HepG2 (cell line): Measurements from ENCODE around the gene TAPBP. TPM values are rescaled to one million over a fixed set of nuclear protein-coding genes. Genes with fewer than 3 reads are reported as not detected.

Experiments used
- CENPT ChIP-seq: sonication (generic); formaldehyde crosslinking; IDR thresholded peaks from 2 replicates; pipeline ENCODE4 v1.8.0; 2022; ENCODE audit warnings: low read depth, mild to moderate bottlenecking, moderate library complexity, missing genetic modification reagents
- EEA1 ChIP-seq: sonication (generic); formaldehyde crosslinking; IDR thresholded peaks from 2 replicates; pipeline ENCODE4 v1.5.1; 2020; ENCODE audit warnings: mild to moderate bottlenecking, missing genetic modification reagents, borderline replicate concordance
- ESRRA ChIP-seq: sonication (generic); formaldehyde crosslinking; IDR thresholded peaks from 2 replicates; pipeline ENCODE4 v1.5.1; 2020; ENCODE audit warnings: mild to moderate bottlenecking, low read depth, missing genetic modification reagents
- GPN1 ChIP-seq: sonication (generic); formaldehyde crosslinking; IDR thresholded peaks from 2 replicates; pipeline ENCODE4 v1.5.1; 2020; ENCODE audit warnings: missing genetic modification reagents, borderline replicate concordance
- IKZF4 ChIP-seq: sonication (generic); formaldehyde crosslinking; IDR thresholded peaks from 2 replicates; pipeline ENCODE4 v1.5.1; 2020; ENCODE audit warnings: borderline replicate concordance, mild to moderate bottlenecking, low read depth, missing genetic modification reagents; ENCODE audit errors: not compliant biosample characterization
- NR2F6 ChIP-seq, 2 experiments: IDR thresholded peaks; 2 replicates each; pipeline ENCODE4 v1.6.1; 2016; ENCODE audit warnings: antibody characterized with exemption in 1 of 2, mild to moderate bottlenecking in 1 of 2
- PHF20 ChIP-seq: sonication (generic); formaldehyde crosslinking; IDR thresholded peaks from 2 replicates; pipeline ENCODE4 v1.5.0; 2020; ENCODE audit warnings: mild to moderate bottlenecking, missing genetic modification reagents
- RBFOX2 ChIP-seq: fragments of 200-400 bp; formaldehyde crosslinking; IDR thresholded peaks from 2 replicates; pipeline ENCODE4 v1.6.1; 2017; ENCODE audit warnings: low read depth, mild to moderate bottlenecking, low read length
- TGIF2 ChIP-seq: IDR thresholded peaks from 2 replicates; pipeline ENCODE4 v1.6.1; 2016; ENCODE audit warnings: control low read depth, missing compliant biosample characterization
- TOE1 ChIP-seq: sonication (generic); formaldehyde crosslinking; IDR thresholded peaks from 2 replicates; pipeline ENCODE4 v1.4.0; 2020; ENCODE audit warnings: mild to moderate bottlenecking, missing genetic modification reagents
- ZBTB1 ChIP-seq: sonication (generic); formaldehyde crosslinking; IDR thresholded peaks from 2 replicates; pipeline ENCODE4 v1.4.0; 2020; ENCODE audit warnings: missing genetic modification reagents, borderline replicate concordance
- ZIK1 ChIP-seq: sonication (generic); formaldehyde crosslinking; IDR thresholded peaks from 2 replicates; pipeline ENCODE4 v1.5.0; 2020; ENCODE audit warnings: mild to moderate bottlenecking, low read depth, missing genetic modification reagents, borderline replicate concordance
- ZMYM3 ChIP-seq: sonication (generic); formaldehyde crosslinking; IDR thresholded peaks from 2 replicates; pipeline ENCODE4 v1.5.1; 2020; ENCODE audit warnings: mild to moderate bottlenecking, missing genetic modification reagents
- ZNF225 ChIP-seq: sonication (generic); formaldehyde crosslinking; IDR thresholded peaks from 2 replicates; pipeline ENCODE4 v1.4.0; 2020; ENCODE audit warnings: mild to moderate bottlenecking, missing genetic modification reagents
- ZNF260 ChIP-seq: sonication (generic); formaldehyde crosslinking; IDR thresholded peaks from 2 replicates; pipeline ENCODE4 v1.4.0; 2020; ENCODE audit warnings: missing genetic modification reagents, low read depth, mild to moderate bottlenecking, borderline replicate concordance
- ZNF3 ChIP-seq: IDR thresholded peaks from 2 replicates; pipeline ENCODE4 v1.7.0; 2017; ENCODE audit warnings: inconsistent platforms
- ZNF431 ChIP-seq: sonication (generic); formaldehyde crosslinking; IDR thresholded peaks from 2 replicates; pipeline ENCODE4 v1.9.0; 2022; ENCODE audit warnings: missing genetic modification reagents, low read depth, mild to moderate bottlenecking, borderline replicate concordance
- ZNF605 ChIP-seq: sonication (generic); formaldehyde crosslinking; IDR thresholded peaks from 2 replicates; pipeline ENCODE4 v1.8.0; 2022; ENCODE audit warnings: mild to moderate bottlenecking, missing genetic modification reagents
- ZNF644 ChIP-seq: IDR thresholded peaks from 2 replicates; pipeline ENCODE4 v1.6.1; 2016; ENCODE audit warnings: low read depth
- polyA plus RNA-seq, 8 experiments: library from polyadenylated mRNA; depleted of rRNA in 3 of 8; stranded (reverse) in 7 of 8; unstranded in 1 of 8; fragments of >200 nt; fragmentation: Illumina TruSeq in 4 of 8; extraction: Trizol in 4 of 8; gene quantifications; 2 replicates each; pipeline versions ENCODE4 v1.2.1 to v1.2.3, GENCODE V29; 2011 to 2016; ENCODE audit warnings: low read depth in 4 of 8, missing spikeins in 1 of 8, mixed read lengths in 1 of 8; ENCODE audit not compliant: insufficient read depth in 1 of 8
- total RNA-seq, 5 experiments: library from RNA; depleted of rRNA; stranded (reverse); fragments of >200 nt; fragmentation: Illumina TruSeq; extraction: Trizol; gene quantifications; 2 replicates each; pipeline ENCODE4 v1.2.3, GENCODE V29; 2016; ENCODE audit warnings: low read depth in 1 of 5
- TF ChIP-seq, protein P1 (sequence below): IDR thresholded peaks from 2 replicates; pipeline ENCODE4 v1.6.1; 2016
- TF ChIP-seq, protein P2 (sequence below): sonication (generic); formaldehyde crosslinking; IDR thresholded peaks from 2 replicates; pipeline ENCODE4 v1.9.0; 2022; ENCODE audit warnings: low read depth, missing genetic modification reagents
- TF ChIP-seq, protein P3 (sequence below): IDR thresholded peaks from 2 replicates; pipeline ENCODE4 v1.6.1; 2016; ENCODE audit warnings: mild to moderate bottlenecking, missing biosample characterization, missing genetic modification reagents
- TF ChIP-seq, protein P4 (sequence below): sonication (generic); formaldehyde crosslinking; IDR thresholded peaks from 2 replicates; pipeline ENCODE4 v1.4.0; 2020; ENCODE audit warnings: mild to moderate bottlenecking, missing genetic modification reagents
- TF ChIP-seq, protein P5 (sequence below): sonication (generic); formaldehyde crosslinking; conservative IDR thresholded peaks from 2 replicates; pipeline ENCODE4 v1.8.1; 2023; ENCODE audit warnings: missing genetic modification reagents

TAPBP gene
- total and polyA plus RNA-seq, 2 of the 13 experiments (the other 11 are each of a cell fraction or from before 2014, with no cell fraction given), result 27.4 to 32.3 TPM

DNA sequence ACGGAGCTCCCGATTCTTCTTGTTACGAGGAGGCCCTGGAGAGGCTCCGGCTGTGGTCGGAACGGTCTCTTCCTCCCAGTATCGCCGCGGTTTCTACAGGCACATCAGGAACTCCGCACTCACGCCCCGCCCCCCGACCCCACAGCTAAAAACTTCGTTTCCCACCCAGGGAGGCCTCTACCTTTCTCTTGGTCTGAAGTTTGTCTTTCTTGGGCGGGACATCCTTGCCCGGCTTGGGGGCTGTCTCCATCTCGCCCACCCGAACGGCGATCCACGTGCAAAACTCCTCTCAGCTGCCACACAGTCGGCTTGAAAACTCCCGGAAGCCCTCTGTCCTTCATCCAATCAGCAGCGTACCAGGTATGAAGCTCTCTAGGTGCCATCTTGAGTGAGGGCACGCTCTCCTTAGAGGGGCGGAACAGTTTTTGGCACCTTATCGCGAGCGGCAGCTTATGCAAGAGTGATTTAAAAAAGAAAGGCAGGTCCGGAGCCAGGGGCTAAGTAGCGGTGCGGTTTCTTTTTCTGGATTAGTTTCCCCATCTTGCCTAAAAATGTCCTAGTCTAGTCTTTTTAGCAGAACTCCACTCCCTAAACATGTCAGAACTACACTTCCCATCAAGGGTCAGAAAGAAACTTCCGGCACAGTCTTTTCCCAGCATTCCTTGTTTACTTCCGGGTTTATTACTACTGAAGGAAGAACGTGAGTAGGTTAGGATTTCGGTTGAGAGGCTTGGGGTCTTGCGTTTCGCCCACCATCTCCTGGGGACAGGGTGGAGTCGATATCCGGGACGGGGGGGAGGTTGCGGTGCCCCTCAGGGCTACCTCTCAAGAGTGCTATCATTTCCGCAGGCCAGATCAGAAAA is 24.7 kb downstream of the TAPBP start, which contains the start of the genes PFDN6 and WDR46 (continued):
- TF ChIP-seq, protein P1, sequence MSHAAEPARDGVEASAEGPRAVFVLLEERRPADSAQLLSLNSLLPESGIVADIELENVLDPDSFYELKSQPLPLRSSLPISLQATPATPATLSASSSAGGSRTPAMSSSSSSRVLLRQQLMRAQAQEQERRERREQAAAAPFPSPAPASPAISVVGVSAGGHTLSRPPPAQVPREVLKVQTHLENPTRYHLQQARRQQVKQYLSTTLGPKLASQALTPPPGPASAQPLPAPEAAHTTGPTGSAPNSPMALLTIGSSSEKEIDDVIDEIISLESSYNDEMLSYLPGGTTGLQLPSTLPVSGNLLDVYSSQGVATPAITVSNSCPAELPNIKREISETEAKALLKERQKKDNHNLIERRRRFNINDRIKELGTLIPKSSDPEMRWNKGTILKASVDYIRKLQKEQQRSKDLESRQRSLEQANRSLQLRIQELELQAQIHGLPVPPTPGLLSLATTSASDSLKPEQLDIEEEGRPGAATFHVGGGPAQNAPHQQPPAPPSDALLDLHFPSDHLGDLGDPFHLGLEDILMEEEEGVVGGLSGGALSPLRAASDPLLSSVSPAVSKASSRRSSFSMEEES (CRISPR knock-in tag), result no peak
- TF ChIP-seq ZNF644 (CRISPR knock-in tag) (no peak), NR2F6 (IDR thresholded peaks at IDR 0.05) (no peak), NR2F6 (CRISPR knock-in tag; IDR thresholded peaks at IDR 0.05) (no peak), ZNF431 (no peak), TGIF2 (CRISPR knock-in tag) (peak; percentile 82), RBFOX2 (0 out of 2 replicates have a peak, but pooled peaks have one; percentile 5), PHF20 (peak; percentile 95), GPN1 (CRISPR knock-in tag) (no peak), TOE1 (CRISPR knock-in tag) (no peak), ZNF225 (CRISPR knock-in tag) (0 out of 2 replicates have a peak, but pooled peaks have one; percentile 36), ZBTB1 (CRISPR knock-in tag) (no peak), ESRRA (no peak), IKZF4 (CRISPR knock-in tag) (no peak), CENPT (CRISPR knock-in tag) (no peak), ZIK1 (no peak), ZMYM3 (CRISPR knock-in tag) (no peak), EEA1 (CRISPR knock-in tag) (peak; percentile 47; the same call in 1 of the 2 replicates), ZNF605 (no peak; the same call in 1 of the 2 replicates), ZNF3 (CRISPR knock-in tag) (no peak), ZNF260 (CRISPR knock-in tag) (no peak)
- TF ChIP-seq, protein P2, sequence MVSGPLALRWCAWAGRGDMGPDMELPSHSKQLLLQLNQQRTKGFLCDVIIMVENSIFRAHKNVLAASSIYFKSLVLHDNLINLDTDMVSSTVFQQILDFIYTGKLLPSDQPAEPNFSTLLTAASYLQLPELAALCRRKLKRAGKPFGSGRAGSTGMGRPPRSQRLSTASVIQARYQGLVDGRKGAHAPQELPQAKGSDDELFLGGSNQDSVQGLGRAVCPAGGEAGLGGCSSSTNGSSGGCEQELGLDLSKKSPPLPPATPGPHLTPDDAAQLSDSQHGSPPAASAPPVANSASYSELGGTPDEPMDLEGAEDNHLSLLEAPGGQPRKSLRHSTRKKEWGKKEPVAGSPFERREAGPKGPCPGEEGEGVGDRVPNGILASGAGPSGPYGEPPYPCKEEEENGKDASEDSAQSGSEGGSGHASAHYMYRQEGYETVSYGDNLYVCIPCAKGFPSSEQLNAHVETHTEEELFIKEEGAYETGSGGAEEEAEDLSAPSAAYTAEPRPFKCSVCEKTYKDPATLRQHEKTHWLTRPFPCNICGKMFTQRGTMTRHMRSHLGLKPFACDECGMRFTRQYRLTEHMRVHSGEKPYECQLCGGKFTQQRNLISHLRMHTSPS (CRISPR knock-in tag), result no peak
- TF ChIP-seq, protein P3, sequence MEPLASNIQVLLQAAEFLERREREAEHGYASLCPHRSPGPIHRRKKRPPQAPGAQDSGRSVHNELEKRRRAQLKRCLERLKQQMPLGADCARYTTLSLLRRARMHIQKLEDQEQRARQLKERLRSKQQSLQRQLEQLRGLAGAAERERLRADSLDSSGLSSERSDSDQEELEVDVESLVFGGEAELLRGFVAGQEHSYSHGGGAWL, result peak; percentile 92; the same call in 1 of the 2 replicates
- TF ChIP-seq, protein P4, sequence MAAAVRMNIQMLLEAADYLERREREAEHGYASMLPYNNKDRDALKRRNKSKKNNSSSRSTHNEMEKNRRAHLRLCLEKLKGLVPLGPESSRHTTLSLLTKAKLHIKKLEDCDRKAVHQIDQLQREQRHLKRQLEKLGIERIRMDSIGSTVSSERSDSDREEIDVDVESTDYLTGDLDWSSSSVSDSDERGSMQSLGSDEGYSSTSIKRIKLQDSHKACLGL, result peak; percentile 98; the same call in 1 of the 2 replicates
- TF ChIP-seq, protein P5, sequence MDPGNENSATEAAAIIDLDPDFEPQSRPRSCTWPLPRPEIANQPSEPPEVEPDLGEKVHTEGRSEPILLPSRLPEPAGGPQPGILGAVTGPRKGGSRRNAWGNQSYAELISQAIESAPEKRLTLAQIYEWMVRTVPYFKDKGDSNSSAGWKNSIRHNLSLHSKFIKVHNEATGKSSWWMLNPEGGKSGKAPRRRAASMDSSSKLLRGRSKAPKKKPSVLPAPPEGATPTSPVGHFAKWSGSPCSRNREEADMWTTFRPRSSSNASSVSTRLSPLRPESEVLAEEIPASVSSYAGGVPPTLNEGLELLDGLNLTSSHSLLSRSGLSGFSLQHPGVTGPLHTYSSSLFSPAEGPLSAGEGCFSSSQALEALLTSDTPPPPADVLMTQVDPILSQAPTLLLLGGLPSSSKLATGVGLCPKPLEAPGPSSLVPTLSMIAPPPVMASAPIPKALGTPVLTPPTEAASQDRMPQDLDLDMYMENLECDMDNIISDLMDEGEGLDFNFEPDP (CRISPR knock-in tag), result no peak
